ENCODE results near the gene APOO. TPM values are rescaled to one million over a fixed set of nuclear protein-coding genes. Genes with fewer than 3 reads are reported as not detected.

APOO gene
- total RNA-seq, 1 experiment from 2014 or later: 95.3 TPM

DNA sequence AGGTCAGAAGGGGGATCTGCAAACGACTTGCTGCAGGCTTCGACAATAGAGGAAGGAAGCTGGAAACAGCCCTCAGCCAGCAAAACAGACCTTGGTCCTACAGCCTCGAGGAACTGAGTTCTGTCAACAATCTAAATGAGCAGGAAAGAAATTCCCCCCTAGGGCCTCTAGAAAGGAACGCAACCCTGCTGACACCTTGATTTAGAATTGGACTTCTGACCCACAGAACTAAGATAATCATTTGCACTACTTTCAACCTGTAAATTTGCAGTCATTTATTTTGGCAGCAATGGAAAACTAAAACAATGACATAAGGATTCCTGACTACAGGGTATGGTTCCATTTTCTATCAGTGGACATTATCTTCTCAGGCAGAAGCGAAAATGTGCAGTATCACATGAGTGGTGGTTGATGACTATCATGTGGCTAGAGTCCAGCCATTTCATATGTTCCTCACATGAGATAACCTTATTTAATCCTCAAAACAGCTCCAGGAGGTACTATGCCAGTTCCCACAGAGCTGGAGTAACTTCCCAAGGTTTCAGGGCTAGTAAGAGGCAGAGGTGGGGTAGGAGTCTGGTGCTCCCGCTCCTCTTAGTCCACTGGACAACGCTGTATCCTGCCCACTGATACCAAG lies 63.1 kb downstream of the APOO start:
- Histone ChIP-seq H3K4me2 (ENCODE audit: insufficient read depth, insufficient read length, low read length) (no peak overlapping the region), H3K14ac (ENCODE audit: insufficient read depth, low read length) (no peak overlapping the region), H4K91ac (ENCODE audit: insufficient read length, low read depth, low read length) (no peak overlapping the region), H3K27ac (ENCODE audit: insufficient read length, low read depth, low read length) (no peak overlapping the region), H4K8ac (replicated peaks; ENCODE audit: insufficient read length, low read depth, low read length) (no peak overlapping the region), H3K9me3 (ENCODE audit: control insufficient read depth, low read depth, low read length) (no peaks in the 10 kb centered on the region), H3K4ac (ENCODE audit: low read depth, low read length) (no peak overlapping the region), H3T11ph (ENCODE audit: low read length) (no peak overlapping the region), H3K56ac (ENCODE audit: insufficient read length, low read depth, low read length) (no peak overlapping the region), H4K20me1 (ENCODE audit: control insufficient read depth, insufficient read depth, insufficient read length) (no peaks in the 10 kb centered on the region), H2AFZ (ENCODE audit: low read length) (no peak overlapping the region), H2AK5ac (ENCODE audit: insufficient read length, low read length) (no peak overlapping the region), H3K79me1 (ENCODE audit: insufficient read depth, low read depth, low read length, poor library complexity, severe bottlenecking) (no peaks in the 10 kb centered on the region), H2BK12ac (ENCODE audit: insufficient read length, low read depth, low read length) (no peak overlapping the region), H3K9ac (ENCODE audit: extremely low read depth, insufficient read length, low read length) (no peak overlapping the region), H3K4me1 (ENCODE audit: insufficient read depth, low read length) (no peaks in the 10 kb centered on the region; the same call in 1 of the 2 replicates), H2BK120ac (ENCODE audit: low read depth, low read length, poor library complexity, severe bottlenecking) (no peak overlapping the region), H3K23ac (ENCODE audit: insufficient read length, low read depth, low read length) (no peak overlapping the region), H3K27me3 (ENCODE audit: insufficient read depth, low read length) (no peaks in the 10 kb centered on the region), H3K79me2 (ENCODE audit: insufficient read depth, low read length) (no peaks in the 10 kb centered on the region), H3K18ac (ENCODE audit: insufficient read length, low read depth, low read length) (no peak overlapping the region), H2BK5ac (ENCODE audit: insufficient read length, low read length) (no peak overlapping the region), H2BK20ac (ENCODE audit: low read depth, low read length, poor library complexity, severe bottlenecking) (no peak overlapping the region), H4K5ac (ENCODE audit: insufficient read length, low read depth, low read length) (no peak overlapping the region), H3K23me2 (ENCODE audit: insufficient read length, low read depth, low read length, poor library complexity, severe bottlenecking) (no peaks in the 10 kb centered on the region), H2BK15ac (ENCODE audit: low read depth, low read length) (no peak overlapping the region)
- DNase-seq: no peak
- no peaks in the 10 kb centered on the region for H3K9me3 Mint-ChIP-seq
- H3K27me3 Mint-ChIP-seq (ENCODE audit: low read depth): no peaks in the 10 kb centered on the region
- H3K4me1 Mint-ChIP-seq: peaks cover 27 to 36% of the 10 kb centered on the region in 2 experiments
- no peak overlapping the region for H3K4me3 Mint-ChIP-seq
- WGBS (ENCODE audit: extremely low coverage, insufficient read length, low lambda C conversion rate): no CpG with 5 or more reads among the region's 7 CpGs
- peak overlapping the region in 2 of 3 experiments; percentile 1 to 59; a peak in 4 of 7 replicates for H3K27ac Mint-ChIP-seq
- TF ChIP-seq, protein P1, sequence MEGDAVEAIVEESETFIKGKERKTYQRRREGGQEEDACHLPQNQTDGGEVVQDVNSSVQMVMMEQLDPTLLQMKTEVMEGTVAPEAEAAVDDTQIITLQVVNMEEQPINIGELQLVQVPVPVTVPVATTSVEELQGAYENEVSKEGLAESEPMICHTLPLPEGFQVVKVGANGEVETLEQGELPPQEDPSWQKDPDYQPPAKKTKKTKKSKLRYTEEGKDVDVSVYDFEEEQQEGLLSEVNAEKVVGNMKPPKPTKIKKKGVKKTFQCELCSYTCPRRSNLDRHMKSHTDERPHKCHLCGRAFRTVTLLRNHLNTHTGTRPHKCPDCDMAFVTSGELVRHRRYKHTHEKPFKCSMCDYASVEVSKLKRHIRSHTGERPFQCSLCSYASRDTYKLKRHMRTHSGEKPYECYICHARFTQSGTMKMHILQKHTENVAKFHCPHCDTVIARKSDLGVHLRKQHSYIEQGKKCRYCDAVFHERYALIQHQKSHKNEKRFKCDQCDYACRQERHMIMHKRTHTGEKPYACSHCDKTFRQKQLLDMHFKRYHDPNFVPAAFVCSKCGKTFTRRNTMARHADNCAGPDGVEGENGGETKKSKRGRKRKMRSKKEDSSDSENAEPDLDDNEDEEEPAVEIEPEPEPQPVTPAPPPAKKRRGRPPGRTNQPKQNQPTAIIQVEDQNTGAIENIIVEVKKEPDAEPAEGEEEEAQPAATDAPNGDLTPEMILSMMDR (conservative IDR thresholded peaks at IDR 0.05): no peak
- peaks cover 4 to 12% (median 11%) of the 10 kb centered on the region in 3 experiments; a peak in 5 of 7 replicates for H3K36me3 Mint-ChIP-seq (ENCODE audit: insufficient read depth in 1 of 3, low read depth in 3 of 3)

All from H9 (cell line).